K562 (cell line): ENCODE data around the gene ADM5. TPM values are rescaled to one million over a fixed set of nuclear protein-coding genes. Genes with fewer than 3 reads are reported as not detected.

Experiments used
- ATAC-seq: fragments of 200-7000 bp; cut with Tn5 transposase; 3 replicates; pipeline ENCODE4 v1.9.1; 2020; ENCODE audit warnings: moderate library complexity
- BruUV-seq: library from RNA; stranded (reverse); fragments of 400-500 nt; replicated peaks from 2 replicates; lab custom pipeline; 2021; lab: Mats Ljungman, UMichigan
- CTCF ChIA-PET: fragments of 300-600 bp; formaldehyde crosslinking; extraction: SDS; loops from one replicate; lab custom pipeline; 2021; ENCODE audit warnings: low intra/inter-chr PET ratio; lab: Yijun Ruan, JAX
- POLR2A ChIA-PET: fragments of 300-600, 350-650 bp; sonication (Branson Sonifier 250); formaldehyde crosslinking; extraction: SDS; loops from one replicate; lab custom pipeline; 2021; ENCODE audit warnings: antibody characterized with exemption, inconsistent platforms; lab: Yijun Ruan, JAX
- DNase-seq, 4 experiments: peaks; one replicate each; pipeline versions ENCODE4 v3.0.0 to v3.0.0-alpha.2; 2011 to 2018; ENCODE audit warnings: low spot score in 3 of 4, mixed read lengths in 3 of 4; ENCODE audit errors: extremely low read depth in 1 of 4
- FAIRE-seq: peaks from 2 replicates; lab custom pipeline; 2011; peaks lifted over from hg19 to GRCh38; lab: Jason Lieb, UNC
- H2AFZ ChIP-seq: 2 replicates; pipeline ENCODE4 v1.6.0; 2011; ENCODE audit warnings: low read depth, low read length, control low read depth, inconsistent platforms
- H3K27ac ChIP-seq: fragments of 200-600 bp; 3 replicates; pipeline ENCODE4 v1.8.0; 2011; ENCODE audit warnings: low read depth, mild to moderate bottlenecking, control low read depth, inconsistent platforms, low read length, moderate library complexity, mixed read lengths; ENCODE audit errors: extremely low read depth
- H3K27me3 ChIP-seq, 2 experiments: fragments of 300-600 bp in 1 of 2; 2 replicates in 1 of 2; 3 replicates in 1 of 2; pipeline versions ENCODE4 v1.6.0 to v1.8.0; 2011; ENCODE audit warnings: inconsistent platforms in 2 of 2, low read length in 2 of 2, mild to moderate bottlenecking in 1 of 2, mixed read lengths in 1 of 2, moderate library complexity in 1 of 2; ENCODE audit not compliant: control insufficient read depth in 2 of 2, insufficient read depth in 2 of 2
- H3K36me3 ChIP-seq: fragments of 300-600 bp; 3 replicates; pipeline ENCODE4 v1.8.0; 2011; ENCODE audit warnings: mild to moderate bottlenecking, low read length, inconsistent platforms; ENCODE audit not compliant: control insufficient read depth, insufficient read depth
- H3K4me1 ChIP-seq, 2 experiments: fragments of 200-600 bp in 1 of 2; replicated peaks in 1 of 2; 2 replicates in 1 of 2; 3 replicates in 1 of 2; pipeline versions ENCODE4 v1.5.1 to v1.8.0; 2011; ENCODE audit warnings: inconsistent platforms in 2 of 2, low read length in 2 of 2, mild to moderate bottlenecking in 1 of 2, mixed read lengths in 1 of 2, moderate library complexity in 1 of 2; ENCODE audit not compliant: control insufficient read depth in 2 of 2, insufficient read depth in 2 of 2
- H3K4me2 ChIP-seq: 2 replicates; pipeline ENCODE4 v1.6.1; 2011; ENCODE audit warnings: low read length, control low read depth, inconsistent platforms, mixed read lengths; ENCODE audit not compliant: insufficient read depth
- H3K4me3 ChIP-seq: fragments of 200-600 bp; sonication (generic), shearing (Covaris generic); 2 replicates; pipeline ENCODE4 v1.5.1; 2016; ENCODE audit warnings: control low read depth, inconsistent platforms
- H3K79me2 ChIP-seq: fragments of 200-600 bp; 3 replicates; pipeline ENCODE4 v1.8.0; 2011; ENCODE audit warnings: low read length, inconsistent platforms; ENCODE audit not compliant: control insufficient read depth, insufficient read depth
- H3K9ac ChIP-seq, 2 experiments: 2 replicates each; pipeline versions ENCODE4 v1.6.0 to v1.6.1; 2011; ENCODE audit warnings: low read depth in 2 of 2, low read length in 2 of 2, control low read depth in 1 of 2, inconsistent platforms in 1 of 2, mild to moderate bottlenecking in 1 of 2, mixed read lengths in 1 of 2; ENCODE audit not compliant: insufficient read depth in 1 of 2
- H3K9me1 ChIP-seq: one replicate; pipeline ENCODE4 v1.6.0; 2011; ENCODE audit warnings: inconsistent platforms, mild to moderate bottlenecking, low read length, moderate library complexity; ENCODE audit not compliant: control insufficient read depth, insufficient read depth
- H3K9me3 ChIP-seq: replicated peaks from 2 replicates; pipeline ENCODE4 v1.5.1; 2011; ENCODE audit warnings: low read depth, low read length, inconsistent platforms; ENCODE audit not compliant: control insufficient read depth, insufficient read depth
- H4K20me1 ChIP-seq: replicated peaks from 2 replicates; pipeline ENCODE4 v1.6.1; 2011; ENCODE audit warnings: low read length, inconsistent platforms, mixed read lengths; ENCODE audit not compliant: control insufficient read depth, insufficient read depth
- DDX20 ChIP-seq: fragments of 450-650 bp; IDR thresholded peaks from 2 replicates; pipeline ENCODE4 v1.6.1; 2016; ENCODE audit warnings: missing genetic modification characterization, low read depth, mild to moderate bottlenecking, missing compliant biosample characterization, moderate library complexity
- E2F6 ChIP-seq, 2 experiments: IDR thresholded peaks; 2 replicates each; pipeline ENCODE4 v1.6.1; 2011; ENCODE audit warnings: borderline replicate concordance in 1 of 2, control low read depth in 1 of 2, low read depth in 1 of 2, low read length in 1 of 2, mild to moderate bottlenecking in 1 of 2, mixed read lengths in 1 of 2, moderate library complexity in 1 of 2; ENCODE audit not compliant: insufficient read depth in 1 of 2, insufficient read length in 1 of 2, poor library complexity in 1 of 2, severe bottlenecking in 1 of 2; ENCODE audit errors: extremely low read depth in 1 of 2
- ELF1 ChIP-seq: fragments of 200-800 bp; sonication (Bioruptor generic); IDR thresholded peaks from 2 replicates; pipeline ENCODE4 v1.6.1; 2016; ENCODE audit warnings: missing genetic modification characterization, missing compliant biosample characterization
- GABPA ChIP-seq: fragments of 200-800 bp; sonication (Bioruptor generic); conservative IDR thresholded peaks from 2 replicates; pipeline ENCODE4 v1.6.1; 2016; ENCODE audit warnings: low read depth, missing genetic modification characterization, missing compliant biosample characterization
- L3MBTL2 ChIP-seq: fragments of 450-650 bp; IDR thresholded peaks from 2 replicates; pipeline ENCODE4 v1.6.1; 2016; ENCODE audit warnings: mild to moderate bottlenecking, moderate library complexity
- MAX ChIP-seq: sonication (generic); formaldehyde crosslinking; IDR thresholded peaks from 2 replicates; pipeline ENCODE4 v1.9.0; 2022; ENCODE audit warnings: mild to moderate bottlenecking, missing genetic modification reagents
- NFATC3 ChIP-seq: fragments of 450-650 bp; IDR thresholded peaks from 2 replicates; pipeline ENCODE4 v1.6.1; 2017; ENCODE audit warnings: mild to moderate bottlenecking
- THAP7 ChIP-seq: fragments of 250-450 bp; sonication (Bioruptor Pico); IDR thresholded peaks from 2 replicates; pipeline ENCODE4 v1.5.0; 2021
- TOE1 ChIP-seq, 2 experiments: fragments of 450-650 bp in 1 of 2; sonication (generic) in 1 of 2; formaldehyde crosslinking in 1 of 2; IDR thresholded peaks; 2 replicates each; pipeline versions ENCODE4 v1.7.1 to v1.8.0; 2016 to 2022; ENCODE audit warnings: borderline replicate concordance in 2 of 2, mild to moderate bottlenecking in 2 of 2, antibody characterized with exemption in 1 of 2, inconsistent platforms in 1 of 2, low read depth in 1 of 2, missing genetic modification reagents in 1 of 2, moderate library complexity in 1 of 2
- ZNF217 ChIP-seq: sonication (generic); formaldehyde crosslinking; IDR thresholded peaks from 2 replicates; pipeline ENCODE4 v1.8.0; 2022; ENCODE audit warnings: mild to moderate bottlenecking, missing genetic modification reagents
- ZNF592 ChIP-seq: fragments of 450-650 bp; IDR thresholded peaks from 2 replicates; pipeline ENCODE4 v1.6.1; 2017; ENCODE audit warnings: antibody characterized with exemption, mild to moderate bottlenecking
- WGBS: fragments of 100-300 bp; shearing (Covaris generic); methylation state at CpG from one replicate; pipeline ENCODE4 v1.1.6; 2016; ENCODE audit warnings: low coverage, mixed read lengths; ENCODE audit not compliant: insufficient coverage; ENCODE audit errors: missing lambda C conversion rate; 5-methylcytosine and 5-hydroxymethylcytosine counted together
- in situ Hi-C: fragments of 300-500 bp; cut with MboI; formaldehyde crosslinking; loops from 4 replicates; pipeline ENCODE4 v1.15.0; 2018; ENCODE audit warnings: inconsistent platforms, mixed read lengths
- intact Hi-C: fragments of 100-400 bp; cut with micrococcal nuclease; formaldehyde crosslinking; loops from 2 replicates; pipeline ENCODE4 v1.14.2; 2022
- polyA plus RNA-seq, 8 experiments: library from polyadenylated mRNA; depleted of rRNA in 4 of 8; stranded (reverse) in 5 of 8; unstranded in 3 of 8; fragments of >200 nt; fragmentation: Nextera tagmentation in 2 of 8; fragmentation: Illumina TruSeq in 1 of 8; extraction: Ambion mirVana in 2 of 8; extraction: Trizol in 1 of 8; gene quantifications; 2 replicates each; pipeline versions ENCODE4 v1.2.1 to v1.2.3, GENCODE V29; 2011 to 2014; ENCODE audit warnings: inconsistent platforms in 1 of 8, missing spikeins in 1 of 8
- total RNA-seq, 7 experiments: library from RNA; depleted of rRNA in 6 of 7; stranded (reverse); fragments of >200 nt in 6 of 7; fragmentation: Illumina TruSeq in 2 of 7; extraction: Trizol in 2 of 7; gene quantifications; 2 replicates each; pipeline versions ENCODE4 v1.2.1 to v1.2.3, GENCODE V29; 2011 to 2021; ENCODE audit warnings: low replicate concordance in 1 of 7

ADM5 gene
- total and polyA plus RNA-seq, 9 of the 15 experiments (the other 6 are each of a cell fraction or from before 2014, with no cell fraction given): 0.13 to 8.4 (median 2.0) TPM; not detected in 1

DNA sequence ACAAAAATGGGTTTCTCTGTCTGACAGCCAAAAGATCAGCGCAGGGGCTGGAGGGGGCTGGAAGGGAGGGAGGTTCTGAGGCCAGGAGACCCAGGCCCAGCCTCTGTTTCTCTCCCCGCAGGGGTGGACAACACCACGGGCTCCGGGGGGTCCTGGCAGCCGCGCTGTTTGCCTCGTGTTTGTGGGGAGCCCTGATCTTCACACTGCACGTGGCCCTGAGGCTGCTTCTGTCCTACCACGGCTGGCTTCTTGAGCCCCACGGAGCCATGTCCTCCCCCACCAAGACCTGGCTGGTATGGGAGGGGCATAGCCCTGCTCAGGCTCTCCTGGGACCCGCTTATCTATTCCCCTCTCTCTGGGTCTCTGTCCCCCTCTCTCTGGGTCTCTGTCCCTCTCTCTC, 11.2 kb downstream of the ADM5 start:
- Histone ChIP-seq H3K4me1 (peaks cover 10 to 17% of the 10 kb centered on the region in 2 experiments; a peak in 4 of 5 replicates), H3K4me3 (no peak overlapping the region), H4K20me1 (no peaks in the 10 kb centered on the region), H2AFZ (peak overlapping the region; percentile 94), H3K27ac (peak overlapping the region; percentile 19; the same call in 2 of the 3 replicates), H3K79me2 (no peaks in the 10 kb centered on the region), H3K27me3 (no peaks in the 10 kb centered on the region), H3K9ac (peak overlapping the region; percentile 52 to 80; a peak in 3 of 4 replicates), H3K4me2 (peak overlapping the region; percentile 46; the same call in 1 of the 2 replicates), H3K9me1 (no peaks in the 10 kb centered on the region), H3K9me3 (no peaks in the 10 kb centered on the region), H3K36me3 (no peaks in the 10 kb centered on the region)
- WGBS: 38% methylated on average over 11 of the region's 11 CpGs
- ChIA-PET POLR2A (interaction anchor here (0.9 kb wide), 1 partner anchor 8 kb away, joined by 4 read pairs; no protein-coding TSS in a partner anchor), CTCF (no interaction called here)
- no peak for TF ChIP-seq DDX20 (tag)
- TF ChIP-seq ZNF592: peak; percentile 50; the same call in 1 of the 2 replicates
- peak; percentile 35 to 55 for TF ChIP-seq E2F6 (IDR thresholded peaks at IDR 0.05; ENCODE audit: borderline replicate concordance in 1 of 2, extremely low read depth in 1 of 2, insufficient read depth in 1 of 2, insufficient read length in 1 of 2, low read depth in 1 of 2, low read length in 1 of 2, poor library complexity in 1 of 2, severe bottlenecking in 1 of 2)
- TF ChIP-seq GABPA (tag): no peak
- no peak for TF ChIP-seq THAP7 (CRISPR knock-in tag)
- no peak for TF ChIP-seq TOE1 (IDR thresholded peaks at IDR 0.05; ENCODE audit: borderline replicate concordance)
- no peak for TF ChIP-seq TOE1 (CRISPR knock-in tag; IDR thresholded peaks at IDR 0.05; ENCODE audit: borderline replicate concordance, low read depth)
- no peak for TF ChIP-seq ZNF217 (CRISPR knock-in tag)
- TF ChIP-seq NFATC3: no peak
- peak; percentile 70 for TF ChIP-seq L3MBTL2
- TF ChIP-seq MAX: peak; percentile 80
- no peak for TF ChIP-seq ELF1
- no peak for FAIRE-seq
- no TSS peak for BruUV-seq
- intact Hi-C loops: no loop called here
- in situ Hi-C loops: no loop called here
- peak; percentile 79 for ATAC-seq
- peak in 2 of 4 experiments; percentile 49 for DNase-seq
